GM12873 (cell line): ENCODE results near the gene ZNF578.

Experiments
- CTCF ChIP-seq: IDR thresholded peaks from 2 replicates; pipeline ENCODE4 v1.5.1; 2012; ENCODE audit warnings: low read depth, mild to moderate bottlenecking, moderate library complexity, low read length, control low read depth; ENCODE audit not compliant: insufficient read depth; ENCODE audit errors: missing control alignments

Gene ZNF578

GRCh38 chr19:52464798-52465470, 11.6 kb downstream of the ZNF578 start:
- no peak for TF ChIP-seq CTCF

- TF ChIP-seq CTCF, result no peak
Observed at GRCh38 chr19:52473655-52474350, 20.4 kb downstream of the ZNF578 start.

GRCh38 chr19:52474351-52475127, 21.2 kb downstream of the ZNF578 start:
- TF ChIP-seq CTCF, result no peak

GRCh38 chr19:52492201-52492993, 39.0 kb downstream of the ZNF578 start:
- no peak for TF ChIP-seq CTCF

GRCh38 chr19:52492994-52493470, 39.7 kb downstream of the ZNF578 start:
- TF ChIP-seq CTCF, result no peak

- no peak for TF ChIP-seq CTCF
Observed at GRCh38 chr19:52494518-52494917, 41.2 kb downstream of the ZNF578 start.

GRCh38 chr19:52498571-52498970, 45.2 kb downstream of the ZNF578 start:
- no peak for TF ChIP-seq CTCF
